Renal pelvis (tissue), 4 donors: ENCODE measurements around the gene C4orf50. TPM values are rescaled to one million over a fixed set of nuclear protein-coding genes. Genes with fewer than 3 reads are reported as not detected.
A peak's percentile ranks its signal among the peaks of the same experiment; 100 is the strongest.
"Not testable (repeated sequence)": the region's sequence is repeated elsewhere in the genome, so short reads cannot be mapped to it uniquely, and the experiment has no call there.

Source experiments
- DNase-seq: peaks from one replicate; pipeline ENCODE4 v3.0.0-alpha.2; 2013
- polyA plus RNA-seq, 3 donors: library from polyadenylated mRNA; unstranded; fragments of 120-200 nt; gene quantifications; one replicate each; pipeline ENCODE4 v1.2.1, GENCODE V29; 2013; ENCODE audit not compliant: insufficient read length in 3 of 3

C4orf50 gene
- polyA plus RNA-seq, 3 donors: 0.01 to 0.03 TPM; not detected in 1

DNA sequence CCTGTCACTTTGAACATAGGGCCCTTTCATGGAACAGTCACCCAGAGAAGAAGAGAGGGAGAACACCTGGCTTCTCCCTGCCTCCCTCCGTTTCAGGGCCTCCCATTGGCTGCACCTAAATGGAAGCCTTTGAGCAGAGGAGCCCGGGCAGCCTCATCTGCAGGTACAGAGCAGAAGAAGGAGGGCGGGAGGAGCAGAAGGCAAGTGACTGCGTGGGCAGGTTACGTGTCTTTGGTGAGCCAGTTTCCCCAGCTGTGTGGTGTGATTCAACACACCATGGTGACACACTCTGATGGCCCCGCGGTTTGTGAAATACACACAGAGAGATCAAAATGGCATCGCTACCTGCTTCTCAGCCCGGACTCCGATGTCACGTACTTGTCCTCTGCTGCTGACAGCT lies 431 bp downstream of the C4orf50 start:
- DNase-seq: no peak

DNA sequence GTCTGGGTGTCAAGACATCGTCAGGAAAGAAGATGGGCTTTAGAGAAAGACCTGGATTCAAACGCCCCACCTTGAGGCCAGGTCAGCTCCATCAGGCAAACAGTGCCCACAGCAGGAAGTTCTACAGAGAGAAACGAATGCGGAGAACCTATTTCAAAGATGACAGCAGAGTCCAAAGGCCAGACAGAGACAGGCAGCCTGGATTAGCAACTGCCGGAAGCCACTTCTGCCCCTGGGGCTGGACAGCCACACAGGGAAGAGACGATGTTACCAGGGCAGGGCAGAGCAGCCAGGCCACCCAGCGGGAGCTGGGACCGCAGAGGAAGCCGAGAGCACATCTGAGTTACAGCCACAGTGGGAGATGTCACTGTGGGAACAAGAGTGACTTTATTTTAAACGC lies 1.2 kb downstream of the C4orf50 start:
- no peak for DNase-seq

DNA sequence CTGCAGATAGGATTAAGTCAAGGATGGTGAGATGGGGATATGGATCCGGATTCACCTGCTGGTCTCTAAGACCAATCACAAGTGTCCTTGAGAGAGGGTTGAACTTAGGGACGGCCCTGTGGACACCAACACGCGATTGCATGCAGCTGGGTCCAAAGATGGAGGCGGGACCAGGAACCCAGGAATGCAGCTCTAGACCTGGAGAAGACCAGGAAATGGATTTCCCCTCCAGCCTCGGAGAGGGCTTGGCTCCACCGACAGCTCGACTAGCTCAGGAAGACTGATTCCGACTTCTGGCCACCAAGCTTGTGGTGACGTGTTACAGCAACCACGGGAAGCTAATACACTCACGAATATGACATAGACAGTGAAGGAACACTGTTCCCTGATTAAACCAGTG lies 4.7 kb downstream of the C4orf50 start:
- no peak for DNase-seq

GRCh38 chr4:6012200-6012599 lies 6.0 kb downstream of the C4orf50 start:
- DNase-seq: no peak

DNA sequence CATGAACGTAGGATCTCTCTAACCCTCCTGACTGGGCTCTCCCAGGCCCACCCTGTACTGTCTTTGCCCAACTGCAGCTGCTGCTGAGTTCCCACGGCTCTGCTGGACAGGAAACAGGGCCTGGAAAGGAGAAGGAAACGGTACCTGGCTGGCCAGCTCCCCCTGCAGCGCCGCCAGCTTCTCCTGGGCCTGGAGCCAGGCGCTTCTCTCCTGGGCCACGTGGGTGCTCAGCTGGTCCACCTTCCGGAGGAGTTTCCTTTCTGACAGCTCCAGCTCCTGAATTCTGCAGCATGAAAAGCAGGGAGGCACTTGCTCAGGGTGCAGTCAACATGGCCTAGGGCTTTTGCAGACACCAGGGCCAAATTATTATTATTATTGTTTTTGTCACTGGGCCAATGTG lies 6.5 kb downstream of the C4orf50 start:
- DNase-seq: no peak

- no peak for DNase-seq
These were observed 7.0 kb downstream of the C4orf50 start for GRCh38 chr4:6011271-6011671.

- DNase-seq: no peak
These were observed 7.4 kb downstream of the C4orf50 start for GRCh38 chr4:6010789-6011188.

DNA sequence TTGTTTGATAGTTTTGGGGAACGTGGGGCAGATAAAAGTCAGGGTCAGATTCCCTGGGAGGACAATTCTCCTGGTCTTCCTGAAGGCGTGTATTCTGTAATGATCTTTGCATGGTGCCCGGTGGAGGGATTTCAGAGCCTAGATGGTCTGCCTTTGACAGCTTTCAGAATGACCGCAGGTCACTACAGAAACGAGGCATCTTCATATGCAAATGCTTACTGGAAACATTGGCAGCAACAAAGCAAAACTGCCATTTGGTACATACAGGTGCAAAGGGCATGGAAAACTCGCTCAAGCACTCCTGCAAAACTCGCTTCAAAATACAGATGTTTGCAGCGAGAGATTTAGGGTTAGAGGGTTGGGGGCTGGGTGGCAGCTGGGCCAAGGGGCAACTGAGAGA lies 8.8 kb downstream of the C4orf50 start:
- DNase-seq: no peak

- DNase-seq: no peak
These were observed 9.4 kb downstream of the C4orf50 start for GRCh38 chr4:6008766-6009385.

- DNase-seq: no peak
These were observed 10.1 kb downstream of the C4orf50 start for GRCh38 chr4:6008092-6008551.

DNA sequence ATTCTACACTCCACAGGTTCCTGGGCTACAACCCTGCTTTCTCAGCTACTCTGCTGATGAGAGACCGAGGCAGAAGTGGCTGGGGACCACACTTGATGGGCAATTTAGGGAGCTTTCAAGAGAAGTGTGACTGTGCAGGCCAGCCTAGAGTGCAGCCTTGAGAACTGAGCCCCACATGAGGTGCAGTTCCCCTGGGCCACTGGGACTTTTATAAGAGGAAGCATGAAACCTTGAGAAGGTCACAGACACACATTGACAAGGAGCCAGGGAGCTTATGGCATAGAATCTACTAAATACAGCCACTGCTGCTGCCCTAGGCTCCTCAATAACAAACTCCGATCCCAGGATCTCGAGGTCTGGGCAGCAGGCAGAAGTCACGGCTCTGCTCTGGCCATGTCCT lies 13.1 kb downstream of the C4orf50 start:
- no peak for DNase-seq

- not testable (repeated sequence) for DNase-seq
These were observed 14.7 kb downstream of the C4orf50 start for GRCh38 chr4:6003485-6003884.

DNA sequence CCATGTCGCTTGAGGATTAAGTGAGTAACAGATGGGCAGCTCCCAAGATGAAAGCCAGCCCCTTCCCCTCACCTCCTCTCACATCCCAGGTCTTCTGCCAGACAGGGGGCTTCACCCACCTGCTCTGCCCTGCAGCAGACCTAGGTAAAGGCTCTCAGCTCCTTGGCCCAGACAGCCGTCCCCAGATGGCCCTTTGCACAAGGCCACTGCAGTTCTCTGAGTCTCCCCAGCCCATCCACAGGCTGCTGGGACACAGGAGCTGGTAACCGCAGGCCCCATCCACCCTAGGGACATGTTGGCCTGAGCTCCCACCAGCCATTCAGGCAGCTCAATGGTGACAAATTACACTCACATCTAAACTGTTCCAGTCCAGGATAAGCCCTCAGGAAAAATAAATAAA lies 15.3 kb downstream of the C4orf50 start:
- no peak for DNase-seq

DNA sequence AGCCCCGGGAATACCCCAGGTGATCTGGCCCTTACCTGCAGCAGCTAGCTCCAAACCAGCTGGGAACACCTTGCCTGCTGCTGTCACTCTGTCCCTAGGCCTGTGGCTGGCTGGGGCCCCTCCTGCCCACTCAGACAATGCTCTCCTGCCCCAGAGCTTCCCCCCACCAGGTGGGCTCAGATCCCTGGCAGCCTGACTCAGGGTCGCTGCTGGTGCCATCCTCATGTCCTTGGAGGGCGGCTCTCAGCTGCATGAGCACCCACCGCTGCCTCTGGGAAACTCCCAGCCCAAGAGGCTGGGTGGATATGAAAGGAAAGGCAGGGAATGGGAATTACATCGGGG lies 15.8 kb downstream of the C4orf50 start:
- no peak for DNase-seq

GRCh38 chr4:6001680-6002491 lies 16.3 kb downstream of the C4orf50 start:
- DNase-seq: no peak

DNA sequence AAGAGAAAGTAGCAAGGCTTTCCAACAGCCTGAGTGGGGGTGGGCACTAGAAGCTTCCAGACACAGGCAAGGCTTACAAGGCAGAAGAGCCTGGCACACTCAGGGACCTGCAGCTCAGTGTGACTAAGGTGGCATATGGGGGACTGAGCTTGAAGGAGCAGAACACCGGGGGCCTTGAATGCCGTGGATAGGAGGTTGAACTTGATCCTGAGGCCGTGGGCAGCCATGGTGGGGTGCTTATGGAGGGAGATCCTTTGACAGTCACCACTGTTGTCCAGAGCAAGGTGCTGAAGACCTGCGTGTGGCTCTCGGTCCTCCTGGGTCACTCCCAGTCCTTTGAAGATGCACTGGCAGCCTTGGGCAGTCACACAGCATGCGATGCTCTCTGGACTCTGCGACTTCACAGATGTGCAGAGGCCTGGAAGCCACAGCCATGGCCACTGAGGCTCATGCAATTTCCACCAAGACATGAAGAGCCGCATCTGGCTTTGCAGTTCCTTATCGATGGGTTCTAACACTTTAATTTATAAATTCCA lies 18.3 kb downstream of the C4orf50 start:
- DNase-seq: no peak

DNA sequence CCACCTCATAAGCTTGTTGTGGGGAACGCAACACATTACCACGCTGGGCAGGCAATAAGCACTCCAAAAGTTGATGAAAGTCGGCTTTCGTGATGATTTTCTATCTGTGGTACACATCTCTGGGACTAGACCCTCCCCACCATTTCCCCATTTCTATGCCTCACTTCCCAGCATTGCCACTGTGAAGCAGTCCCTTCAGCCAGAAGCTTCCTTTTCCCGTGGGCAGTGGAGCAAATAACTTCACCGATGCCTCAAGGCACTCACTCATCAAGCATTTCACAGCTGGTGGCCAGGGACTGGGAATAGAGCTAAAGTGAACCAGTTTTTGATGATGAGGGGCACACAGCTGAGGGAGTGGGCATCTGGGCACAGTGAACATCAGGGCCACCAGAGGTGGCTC lies 18.9 kb downstream of the C4orf50 start:
- no peak for DNase-seq

DNA sequence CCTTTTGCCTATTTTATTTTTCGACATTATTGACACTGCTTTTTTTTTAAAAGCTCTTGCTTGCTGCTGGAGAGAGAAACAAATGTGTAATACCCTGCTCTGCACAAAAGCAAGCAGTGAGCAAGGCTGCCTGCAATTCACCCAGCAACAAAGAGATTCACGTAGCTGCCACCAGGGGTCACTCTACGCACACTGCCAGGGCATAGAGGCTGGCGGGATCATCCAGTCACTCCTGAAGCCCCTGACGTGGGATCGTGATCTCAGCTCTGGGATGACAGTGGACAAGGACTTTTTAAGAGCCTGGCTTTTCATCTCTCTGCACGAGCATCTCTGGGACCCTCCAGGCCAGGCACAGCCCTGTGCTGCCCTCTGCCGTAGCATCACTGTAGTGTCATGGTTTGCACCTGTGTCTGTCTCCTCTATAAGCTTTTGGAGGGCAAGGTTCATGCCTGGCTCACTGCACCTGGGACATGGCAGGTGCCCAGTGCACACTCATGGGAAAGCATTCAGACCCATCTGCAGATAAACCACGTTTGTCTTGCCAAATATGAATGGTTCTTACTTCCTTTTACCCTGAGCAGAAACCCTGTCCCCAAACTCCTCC lies 19.8 kb downstream of the C4orf50 start:
- DNase-seq: peak; percentile 71

- no peak for DNase-seq
These were observed 21.6 kb downstream of the C4orf50 start for GRCh38 chr4:5996641-5997040.

DNA sequence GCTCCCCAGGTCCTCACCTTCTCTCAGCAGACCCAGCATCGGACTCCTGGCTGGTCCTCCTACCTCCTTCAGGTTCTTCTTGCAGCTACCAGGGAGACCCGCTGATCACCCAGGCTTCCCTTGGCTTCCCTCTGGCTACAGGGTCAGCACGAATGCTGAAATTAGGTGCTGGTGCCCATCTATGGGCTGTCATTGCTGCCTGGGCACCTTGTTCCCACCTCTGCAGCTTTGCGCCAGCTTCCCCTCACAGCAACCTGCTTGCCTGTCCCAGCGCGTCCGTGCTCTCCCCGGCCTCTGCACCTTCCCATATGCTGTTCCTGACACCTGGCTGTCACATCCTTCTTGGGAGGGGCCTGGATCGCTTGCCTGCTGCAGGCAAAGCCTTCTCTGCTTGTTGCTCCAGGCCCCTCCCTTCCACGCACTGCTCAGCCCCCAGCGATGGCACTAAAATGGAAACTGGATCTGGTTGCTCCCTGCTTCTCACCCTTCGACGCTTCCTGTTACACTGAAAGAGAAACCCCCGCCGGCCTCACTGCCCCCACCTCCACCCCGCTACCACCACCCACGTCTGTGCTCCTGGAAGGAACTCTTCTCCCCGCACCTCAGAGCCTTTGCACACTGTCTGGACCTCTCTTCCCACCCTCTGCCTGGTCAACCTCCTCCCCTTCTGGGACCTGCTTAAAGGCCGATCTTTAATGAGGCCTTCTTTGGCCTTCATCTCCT lies 22.2 kb downstream of the C4orf50 start:
- DNase-seq: no peak

- DNase-seq: no peak
These were observed 24.1 kb downstream of the C4orf50 start for GRCh38 chr4:5993876-5994811.
